MCF 10A (cell line): ENCODE results near the gene BRSK2. TPM values are rescaled to one million over a fixed set of nuclear protein-coding genes. Genes with fewer than 3 reads are reported as not detected.
"Not testable (repeated sequence)": the region's sequence is repeated elsewhere in the genome, so short reads cannot be mapped to it uniquely, and the experiment has no call there.

Experiments
- BruUV-seq: library from RNA; stranded (reverse); fragments of 400-500 nt; replicated peaks from 2 replicates; lab custom pipeline; 2021; lab: Mats Ljungman, UMichigan
- CTCF ChIA-PET: fragments of 300-600 bp; sonication (Branson Sonifier 250); formaldehyde crosslinking; extraction: SDS; loops from one replicate; lab custom pipeline; 2021; ENCODE audit warnings: antibody characterized with exemption, inconsistent platforms; lab: Yijun Ruan, JAX
- POLR2A ChIA-PET: fragments of 300-600, 350-650 bp; sonication (Branson Sonifier 250); formaldehyde crosslinking; extraction: SDS; loops from one replicate; lab custom pipeline; 2020; ENCODE audit warnings: antibody characterized with exemption, inconsistent platforms; lab: Yijun Ruan, JAX
- DNase-seq: peaks from one replicate; pipeline ENCODE4 v3.0.0-alpha.2; 2018; ENCODE audit not compliant: unreplicated experiment
- H3K27ac Mint-ChIP-seq: one replicate; pipeline ENCODE4 v1.8.0; 2022; ENCODE audit warnings: mild to moderate bottlenecking, low read depth, mixed read lengths; ENCODE audit not compliant: unreplicated experiment
- H3K27me3 Mint-ChIP-seq: one replicate; pipeline ENCODE4 v1.8.0; 2022; ENCODE audit warnings: mixed read lengths; ENCODE audit not compliant: insufficient read depth, unreplicated experiment
- H3K36me3 Mint-ChIP-seq: one replicate; pipeline ENCODE4 v1.8.0; 2022; ENCODE audit warnings: mild to moderate bottlenecking, moderate library complexity, mixed read lengths; ENCODE audit not compliant: insufficient read depth, unreplicated experiment
- H3K4me1 Mint-ChIP-seq: one replicate; pipeline ENCODE4 v1.8.0; 2022; ENCODE audit warnings: mixed read lengths; ENCODE audit not compliant: insufficient read depth, unreplicated experiment
- H3K4me3 Mint-ChIP-seq: one replicate; pipeline ENCODE4 v1.8.0; 2022; ENCODE audit warnings: mild to moderate bottlenecking, moderate library complexity, mixed read lengths; ENCODE audit not compliant: unreplicated experiment
- H3K9me3 Mint-ChIP-seq: one replicate; pipeline ENCODE4 v1.8.0; 2022; ENCODE audit warnings: mixed read lengths; ENCODE audit not compliant: unreplicated experiment
- CTCF ChIP-seq: fragments of 200-600 bp; IDR thresholded peaks from one replicate; pipeline ENCODE4 v1.8.0; 2022; ENCODE audit warnings: antibody characterized with exemption, mild to moderate bottlenecking; ENCODE audit not compliant: unreplicated experiment
- intact Hi-C: fragments of 100-400 bp; cut with micrococcal nuclease; formaldehyde crosslinking; loops from 2 replicates; pipeline ENCODE4 v1.14.1; 2022
- total RNA-seq: library from RNA; stranded (reverse); gene quantifications from 2 replicates; pipeline ENCODE4 v1.2.3, GENCODE V29; 2022

Gene BRSK2
- total RNA-seq, 1 experiment from 2014 or later = 0.44 TPM

GRCh38 chr11:1508491-1508891 lies 118.8 kb downstream of the BRSK2 start:
- Mint-ChIP-seq H3K9me3 (no peaks in the 10 kb centered on the region), H3K4me3 (no peak overlapping the region), H3K36me3 (no peaks in the 10 kb centered on the region), H3K27me3 (no peaks in the 10 kb centered on the region), H3K27ac (no peak overlapping the region), H3K4me1 (peaks cover 3% of the 10 kb centered on the region)
- no peak for DNase-seq
- CTCF ChIA-PET = interaction anchor here (0.6 kb wide), 1 partner anchor 210 kb away, joined by 3 read pairs; no protein-coding TSS in a partner anchor
- POLR2A ChIA-PET = no interaction called here
- intact Hi-C loops = no loop called here
- no peak for TF ChIP-seq CTCF
- no TSS peak for BruUV-seq

GRCh38 chr11:1508986-1509385 lies 119.3 kb downstream of the BRSK2 start:
- ChIA-PET CTCF (no interaction called here), POLR2A (no interaction called here)
- no peak for DNase-seq
- BruUV-seq = no TSS peak
- H3K4me3 Mint-ChIP-seq = no peak overlapping the region
- peak overlapping the region; percentile 19 for H3K27ac Mint-ChIP-seq
- intact Hi-C loops = no loop called here
- TF ChIP-seq CTCF = no peak
- peaks cover 5% of the 10 kb centered on the region for H3K4me1 Mint-ChIP-seq
- H3K27me3 Mint-ChIP-seq = no peaks in the 10 kb centered on the region
- no peaks in the 10 kb centered on the region for H3K36me3 Mint-ChIP-seq
- no peaks in the 10 kb centered on the region for H3K9me3 Mint-ChIP-seq

DNA sequence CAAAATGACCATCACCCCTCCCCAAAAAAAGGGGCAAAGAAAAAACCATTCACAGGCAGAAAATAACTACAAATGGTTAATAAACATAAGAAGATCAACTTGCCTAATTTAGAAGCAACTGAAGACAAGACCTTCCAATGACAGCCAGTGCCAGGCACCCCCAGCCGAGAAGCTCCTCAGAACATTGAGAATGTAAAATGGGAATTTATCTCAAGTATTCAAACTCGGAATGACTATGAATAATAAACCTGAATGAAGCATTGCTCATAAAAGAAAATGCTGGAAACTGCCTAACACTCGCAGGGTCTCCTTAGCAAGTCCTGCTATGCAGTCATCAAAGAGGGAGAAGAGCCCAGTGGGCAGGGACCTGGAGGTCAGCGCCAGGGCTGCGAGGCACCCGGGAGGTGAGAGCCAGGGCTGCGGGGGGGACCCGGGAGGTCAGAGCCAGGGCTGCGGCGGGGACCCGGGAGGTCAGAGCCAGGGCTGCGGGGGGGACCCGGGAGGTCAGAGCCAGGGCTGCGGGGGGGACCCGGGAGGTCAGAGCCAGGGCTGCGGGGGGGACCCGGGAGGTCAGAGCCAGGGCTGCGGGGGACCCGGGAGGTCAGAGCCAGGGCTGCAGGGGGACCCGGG lies 120.0 kb downstream of the BRSK2 start:
- TF ChIP-seq CTCF = no peak
- Mint-ChIP-seq H3K4me3 (no peak overlapping the region), H3K27ac (peak overlapping the region; percentile 19), H3K27me3 (no peaks in the 10 kb centered on the region), H3K9me3 (no peaks in the 10 kb centered on the region), H3K4me1 (peaks cover 9% of the 10 kb centered on the region), H3K36me3 (no peaks in the 10 kb centered on the region)
- ChIA-PET CTCF (no interaction called here), POLR2A (no interaction called here)
- BruUV-seq = no TSS peak
- DNase-seq = no peak
- intact Hi-C loops = no loop called here

- BruUV-seq, intact Hi-C loops, DNase-seq, CTCF ChIA-PET, H3K27ac Mint-ChIP-seq, H3K4me3 Mint-ChIP-seq, H3K4me1 Mint-ChIP-seq, H3K36me3 Mint-ChIP-seq, POLR2A ChIA-PET, H3K27me3 Mint-ChIP-seq, H3K9me3 Mint-ChIP-seq: not testable (repeated sequence)
Observed at GRCh38 chr11:1510351-1510750, 120.6 kb downstream of the BRSK2 start.

DNA sequence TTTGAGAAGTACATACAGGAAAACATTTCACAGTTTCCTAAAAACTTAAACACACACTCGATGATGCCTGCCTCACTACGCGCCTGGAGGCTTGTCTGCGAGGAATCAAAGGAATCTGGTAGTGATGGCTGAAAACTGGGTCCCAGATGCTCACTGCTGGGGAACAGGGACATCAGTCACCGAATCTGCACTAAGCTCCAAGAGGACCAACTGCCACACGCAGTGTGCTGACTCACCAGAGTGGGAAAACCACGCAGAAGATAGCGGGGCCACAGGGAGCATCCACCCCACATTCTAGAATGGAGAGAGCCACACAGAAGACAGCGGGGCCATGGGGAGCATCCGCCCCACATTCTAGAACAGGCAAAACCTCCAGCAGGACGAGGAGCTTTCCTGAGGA lies 121.2 kb downstream of the BRSK2 start:
- H3K27me3 Mint-ChIP-seq = no peaks in the 10 kb centered on the region
- peaks cover 9% of the 10 kb centered on the region for H3K4me1 Mint-ChIP-seq
- no TSS peak for BruUV-seq
- H3K27ac Mint-ChIP-seq = no peak overlapping the region
- H3K4me3 Mint-ChIP-seq = no peak overlapping the region
- H3K9me3 Mint-ChIP-seq = no peaks in the 10 kb centered on the region
- no peak for TF ChIP-seq CTCF
- intact Hi-C loops = no loop called here
- ChIA-PET POLR2A (no interaction called here), CTCF (no interaction called here)
- DNase-seq = no peak
- H3K36me3 Mint-ChIP-seq = no peaks in the 10 kb centered on the region
